Measurements from ENCODE around the gene LRRC75A. TPM values are rescaled to one million over a fixed set of nuclear protein-coding genes. Genes with fewer than 3 reads are reported as not detected.

LRRC75A gene
- total RNA-seq, 1 experiment from 2014 or later: 22.9 TPM

DNA sequence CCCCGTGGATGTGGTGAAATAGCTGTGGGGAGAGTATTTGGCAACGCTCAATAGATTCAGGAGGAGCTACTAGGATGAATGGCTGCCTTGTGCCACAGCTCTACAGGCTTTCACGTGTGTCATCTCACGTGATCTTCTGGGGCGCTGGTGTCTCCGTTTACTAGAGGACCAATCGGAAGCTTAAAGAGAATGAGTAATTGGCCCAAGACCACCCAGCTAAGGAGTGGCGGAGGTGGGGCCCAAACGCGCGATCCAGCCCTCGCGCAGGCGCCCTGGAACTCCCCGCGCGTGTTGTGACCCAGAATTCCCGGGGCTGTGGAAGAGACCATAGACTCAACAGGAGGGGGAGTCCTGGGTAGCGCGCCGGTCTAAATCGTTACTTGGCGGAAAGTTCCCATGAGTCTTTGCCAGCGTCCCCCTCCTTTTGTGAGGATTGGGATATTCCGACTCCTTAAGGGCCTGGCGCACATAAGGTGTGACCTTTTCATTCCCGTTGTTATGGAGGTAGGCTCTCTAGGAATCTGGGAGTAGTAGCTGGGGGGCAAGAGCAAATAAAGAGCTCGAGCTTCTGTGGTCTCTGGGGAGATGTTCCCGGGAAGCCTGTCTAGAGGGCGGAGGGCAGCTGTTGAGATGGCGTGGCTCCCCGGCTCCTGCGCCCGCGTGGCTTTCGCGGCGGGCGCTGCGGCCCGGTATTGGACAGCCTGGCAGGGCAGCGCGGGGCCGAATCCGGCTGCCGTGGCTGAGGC is 53.3 kb downstream of the LRRC75A start (continued):
- TF ChIP-seq, protein P1, sequence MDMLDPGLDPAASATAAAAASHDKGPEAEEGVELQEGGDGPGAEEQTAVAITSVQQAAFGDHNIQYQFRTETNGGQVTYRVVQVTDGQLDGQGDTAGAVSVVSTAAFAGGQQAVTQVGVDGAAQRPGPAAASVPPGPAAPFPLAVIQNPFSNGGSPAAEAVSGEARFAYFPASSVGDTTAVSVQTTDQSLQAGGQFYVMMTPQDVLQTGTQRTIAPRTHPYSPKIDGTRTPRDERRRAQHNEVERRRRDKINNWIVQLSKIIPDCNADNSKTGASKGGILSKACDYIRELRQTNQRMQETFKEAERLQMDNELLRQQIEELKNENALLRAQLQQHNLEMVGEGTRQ (CRISPR knock-in tag; IDR thresholded peaks at IDR 0.05): peak; percentile 92
- TF ChIP-seq, protein P2, sequence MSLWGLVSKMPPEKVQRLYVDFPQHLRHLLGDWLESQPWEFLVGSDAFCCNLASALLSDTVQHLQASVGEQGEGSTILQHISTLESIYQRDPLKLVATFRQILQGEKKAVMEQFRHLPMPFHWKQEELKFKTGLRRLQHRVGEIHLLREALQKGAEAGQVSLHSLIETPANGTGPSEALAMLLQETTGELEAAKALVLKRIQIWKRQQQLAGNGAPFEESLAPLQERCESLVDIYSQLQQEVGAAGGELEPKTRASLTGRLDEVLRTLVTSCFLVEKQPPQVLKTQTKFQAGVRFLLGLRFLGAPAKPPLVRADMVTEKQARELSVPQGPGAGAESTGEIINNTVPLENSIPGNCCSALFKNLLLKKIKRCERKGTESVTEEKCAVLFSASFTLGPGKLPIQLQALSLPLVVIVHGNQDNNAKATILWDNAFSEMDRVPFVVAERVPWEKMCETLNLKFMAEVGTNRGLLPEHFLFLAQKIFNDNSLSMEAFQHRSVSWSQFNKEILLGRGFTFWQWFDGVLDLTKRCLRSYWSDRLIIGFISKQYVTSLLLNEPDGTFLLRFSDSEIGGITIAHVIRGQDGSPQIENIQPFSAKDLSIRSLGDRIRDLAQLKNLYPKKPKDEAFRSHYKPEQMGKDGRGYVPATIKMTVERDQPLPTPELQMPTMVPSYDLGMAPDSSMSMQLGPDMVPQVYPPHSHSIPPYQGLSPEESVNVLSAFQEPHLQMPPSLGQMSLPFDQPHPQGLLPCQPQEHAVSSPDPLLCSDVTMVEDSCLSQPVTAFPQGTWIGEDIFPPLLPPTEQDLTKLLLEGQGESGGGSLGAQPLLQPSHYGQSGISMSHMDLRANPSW (CRISPR knock-in tag; conservative IDR thresholded peaks at IDR 0.05; ENCODE audit: low read depth): no peak
- TF ChIP-seq RELA (CRISPR knock-in tag; IDR thresholded peaks at IDR 0.05; ENCODE audit: borderline replicate concordance) (no peak), FOXJ3 (CRISPR knock-in tag; IDR thresholded peaks at IDR 0.05; ENCODE audit: borderline replicate concordance) (no peak), ATF3 (CRISPR knock-in tag; conservative IDR thresholded peaks at IDR 0.05) (no peak), SMAD4 (CRISPR knock-in tag; IDR thresholded peaks at IDR 0.05) (no peak), EMX1 (CRISPR knock-in tag; IDR thresholded peaks at IDR 0.05) (no peak), ZNF416 (CRISPR knock-in tag; IDR thresholded peaks at IDR 0.05) (peak; percentile 86; the same call in 1 of the 2 replicates), ATF1 (CRISPR knock-in tag; IDR thresholded peaks at IDR 0.05) (no peak), PRRX2 (CRISPR knock-in tag; IDR thresholded peaks at IDR 0.05) (no peak), ZNF671 (CRISPR knock-in tag; IDR thresholded peaks at IDR 0.05) (peak; percentile 82; the same call in 1 of the 2 replicates), TP53 (CRISPR knock-in tag; IDR thresholded peaks at IDR 0.05) (no peak), KAT7 (CRISPR knock-in tag; IDR thresholded peaks at IDR 0.05; ENCODE audit: borderline replicate concordance) (no peak; the same call in 1 of the 2 replicates), NFYB (CRISPR knock-in tag; conservative IDR thresholded peaks at IDR 0.05; ENCODE audit: low read depth) (no peak), IRF1 (CRISPR knock-in tag; IDR thresholded peaks at IDR 0.05) (peak; percentile 34; the same call in 1 of the 2 replicates), NFATC4 (CRISPR knock-in tag; IDR thresholded peaks at IDR 0.05) (peak; percentile 76; the same call in 1 of the 2 replicates), GABPB1 (CRISPR knock-in tag; IDR thresholded peaks at IDR 0.05) (peak; percentile 21; the same call in 1 of the 2 replicates), ZNF138 (CRISPR knock-in tag; conservative IDR thresholded peaks at IDR 0.05) (no peak), JUN (CRISPR knock-in tag; IDR thresholded peaks at IDR 0.05) (peak; percentile 79), ZNF263 (CRISPR knock-in tag; IDR thresholded peaks at IDR 0.05; ENCODE audit: low read depth) (no peak), FOXP4 (CRISPR knock-in tag; IDR thresholded peaks at IDR 0.05) (no peak; the same call in 1 of the 2 replicates), AFF4 (CRISPR knock-in tag; IDR thresholded peaks at IDR 0.05; ENCODE audit: borderline replicate concordance) (0 out of 2 replicates have a peak, but pooled peaks have one; percentile 61)
- TF ChIP-seq, protein P3, sequence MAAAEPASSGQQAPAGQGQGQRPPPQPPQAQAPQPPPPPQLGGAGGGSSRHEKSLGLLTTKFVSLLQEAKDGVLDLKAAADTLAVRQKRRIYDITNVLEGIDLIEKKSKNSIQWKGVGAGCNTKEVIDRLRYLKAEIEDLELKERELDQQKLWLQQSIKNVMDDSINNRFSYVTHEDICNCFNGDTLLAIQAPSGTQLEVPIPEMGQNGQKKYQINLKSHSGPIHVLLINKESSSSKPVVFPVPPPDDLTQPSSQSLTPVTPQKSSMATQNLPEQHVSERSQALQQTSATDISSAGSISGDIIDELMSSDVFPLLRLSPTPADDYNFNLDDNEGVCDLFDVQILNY (CRISPR knock-in tag; IDR thresholded peaks at IDR 0.05): no peak; the same call in 1 of the 2 replicates
- TF ChIP-seq, protein P4, sequence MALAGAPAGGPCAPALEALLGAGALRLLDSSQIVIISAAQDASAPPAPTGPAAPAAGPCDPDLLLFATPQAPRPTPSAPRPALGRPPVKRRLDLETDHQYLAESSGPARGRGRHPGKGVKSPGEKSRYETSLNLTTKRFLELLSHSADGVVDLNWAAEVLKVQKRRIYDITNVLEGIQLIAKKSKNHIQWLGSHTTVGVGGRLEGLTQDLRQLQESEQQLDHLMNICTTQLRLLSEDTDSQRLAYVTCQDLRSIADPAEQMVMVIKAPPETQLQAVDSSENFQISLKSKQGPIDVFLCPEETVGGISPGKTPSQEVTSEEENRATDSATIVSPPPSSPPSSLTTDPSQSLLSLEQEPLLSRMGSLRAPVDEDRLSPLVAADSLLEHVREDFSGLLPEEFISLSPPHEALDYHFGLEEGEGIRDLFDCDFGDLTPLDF (CRISPR knock-in tag; IDR thresholded peaks at IDR 0.05): no peak
- TF ChIP-seq, protein P5, sequence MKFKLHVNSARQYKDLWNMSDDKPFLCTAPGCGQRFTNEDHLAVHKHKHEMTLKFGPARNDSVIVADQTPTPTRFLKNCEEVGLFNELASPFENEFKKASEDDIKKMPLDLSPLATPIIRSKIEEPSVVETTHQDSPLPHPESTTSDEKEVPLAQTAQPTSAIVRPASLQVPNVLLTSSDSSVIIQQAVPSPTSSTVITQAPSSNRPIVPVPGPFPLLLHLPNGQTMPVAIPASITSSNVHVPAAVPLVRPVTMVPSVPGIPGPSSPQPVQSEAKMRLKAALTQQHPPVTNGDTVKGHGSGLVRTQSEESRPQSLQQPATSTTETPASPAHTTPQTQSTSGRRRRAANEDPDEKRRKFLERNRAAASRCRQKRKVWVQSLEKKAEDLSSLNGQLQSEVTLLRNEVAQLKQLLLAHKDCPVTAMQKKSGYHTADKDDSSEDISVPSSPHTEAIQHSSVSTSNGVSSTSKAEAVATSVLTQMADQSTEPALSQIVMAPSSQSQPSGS (CRISPR knock-in tag; IDR thresholded peaks at IDR 0.05; ENCODE audit: borderline replicate concordance, low read depth): no peak
